IPS DF 6.9 (cell line): Measurements from ENCODE around the gene CCDC102A.
A peak's percentile ranks its signal among the peaks of the same experiment; 100 is the strongest.

ENCODE experiments used
- DNase-seq: peaks from one replicate; pipeline ENCODE4 v3.0.0-alpha.2; 2013; ENCODE audit warnings: low read depth, low spot score
- H3K27ac ChIP-seq: one replicate; pipeline ENCODE4 v1.5.1; 2013; ENCODE audit warnings: low read length, control low read depth
- H3K27me3 ChIP-seq: 2 replicates; pipeline ENCODE4 v1.6.1; 2013; ENCODE audit warnings: mild to moderate bottlenecking, low read length; ENCODE audit not compliant: control insufficient read depth, insufficient read depth
- H3K36me3 ChIP-seq: 2 replicates; pipeline ENCODE4 v1.6.1; 2013; ENCODE audit warnings: low read length; ENCODE audit not compliant: control insufficient read depth, insufficient read depth
- H3K4me1 ChIP-seq: 2 replicates; pipeline ENCODE4 v1.6.1; 2013; ENCODE audit warnings: low read length; ENCODE audit not compliant: control insufficient read depth, insufficient read depth
- H3K4me3 ChIP-seq: 2 replicates; pipeline ENCODE4 v1.5.1; 2013; ENCODE audit warnings: mild to moderate bottlenecking, low read length
- H3K9me3 ChIP-seq: 2 replicates; pipeline ENCODE4 v1.6.1; 2013; ENCODE audit warnings: low read length, inconsistent platforms; ENCODE audit not compliant: control insufficient read depth, insufficient read depth
- WGBS: extraction: QIAGEN DNeasy Blood & Tissue Kit; methylation state at CpG from one replicate; pipeline ENCODE4 v1.1.7; 2013; ENCODE audit warnings: mixed read lengths, missing lambda C conversion rate; ENCODE audit not compliant: insufficient read length, insufficient coverage; 5-methylcytosine and 5-hydroxymethylcytosine counted together

CCDC102A gene

GRCh38 chr16:57536306-57537193, at the start of gene CCDC102A:
Gene CCDC102A, minus strand, starts transcription at chr16:57536571. Its CDS starts 7,394 bp downstream, at chr16:57529177.
- Histone ChIP-seq H3K27ac (no peak within 1 kb of the TSS), H3K36me3 (no peaks in the 10 kb centered on the region), H3K4me1 (peaks cover 14% of the 10 kb centered on the region), H3K4me3 (peak within 1 kb of the TSS; percentile 44; the same call in 1 of the 2 replicates), H3K9me3 (no peaks in the 10 kb centered on the region), H3K27me3 (no peaks in the 10 kb centered on the region)
- no peak for DNase-seq
- no CpG with 5 or more reads among the region's 81 CpGs for WGBS

- Histone ChIP-seq H3K9me3 (no peaks in the 10 kb centered on the region), H3K4me1 (no peaks in the 10 kb centered on the region), H3K27ac (no peak overlapping the region), H3K36me3 (no peaks in the 10 kb centered on the region), H3K4me3 (no peak overlapping the region), H3K27me3 (no peaks in the 10 kb centered on the region)
- WGBS, result no CpG with 5 or more reads among the region's 3 CpGs
- no peak for DNase-seq
These were observed 48.8 kb upstream of the CCDC102A start for GRCh38 chr16:57585051-57585687.

GRCh38 chr16:57579361-57579665, 42.9 kb upstream of the CCDC102A start:
- Histone ChIP-seq H3K27ac (no peak overlapping the region), H3K27me3 (no peaks in the 10 kb centered on the region), H3K4me1 (no peaks in the 10 kb centered on the region), H3K36me3 (no peaks in the 10 kb centered on the region; the same call in 1 of the 2 replicates), H3K9me3 (no peaks in the 10 kb centered on the region), H3K4me3 (no peak overlapping the region)
- DNase-seq, result no peak
- no CpG with 5 or more reads among the region's 2 CpGs for WGBS

GRCh38 chr16:57578521-57579360, 42.4 kb upstream of the CCDC102A start:
- Histone ChIP-seq H3K9me3 (no peaks in the 10 kb centered on the region), H3K4me1 (no peaks in the 10 kb centered on the region), H3K27me3 (no peaks in the 10 kb centered on the region), H3K4me3 (no peak overlapping the region), H3K27ac (no peak overlapping the region), H3K36me3 (no peaks in the 10 kb centered on the region; the same call in 1 of the 2 replicates)
- WGBS, result no CpG with 5 or more reads among the region's 14 CpGs
- no peak for DNase-seq

GRCh38 chr16:57577691-57578224, 41.4 kb upstream of the CCDC102A start:
- WGBS, result no CpG with 5 or more reads among the region's 4 CpGs
- Histone ChIP-seq H3K4me1 (no peaks in the 10 kb centered on the region), H3K4me3 (no peak overlapping the region), H3K36me3 (no peaks in the 10 kb centered on the region; the same call in 1 of the 2 replicates), H3K27ac (no peak overlapping the region), H3K27me3 (no peaks in the 10 kb centered on the region), H3K9me3 (no peaks in the 10 kb centered on the region)
- DNase-seq, result no peak

GRCh38 chr16:57577214-57577613, 40.8 kb upstream of the CCDC102A start:
- no CpG with 5 or more reads among the region's 6 CpGs for WGBS
- Histone ChIP-seq H3K4me3 (no peak overlapping the region), H3K4me1 (no peaks in the 10 kb centered on the region), H3K27ac (no peak overlapping the region), H3K36me3 (no peaks in the 10 kb centered on the region; the same call in 1 of the 2 replicates), H3K9me3 (no peaks in the 10 kb centered on the region), H3K27me3 (no peaks in the 10 kb centered on the region)
- no peak for DNase-seq

- DNase-seq, result peak; percentile 75
- no peaks in the 10 kb centered on the region for H3K9me3 ChIP-seq
- no peaks in the 10 kb centered on the region; the same call in 1 of the 2 replicates for H3K36me3 ChIP-seq
- H3K27me3 ChIP-seq, result no peaks in the 10 kb centered on the region
- no peaks in the 10 kb centered on the region for H3K4me1 ChIP-seq
- no peak overlapping the region for H3K4me3 ChIP-seq
- no peak overlapping the region for H3K27ac ChIP-seq
- no CpG with 5 or more reads among the region's 16 CpGs for WGBS
These were observed 40.1 kb upstream of the CCDC102A start for GRCh38 chr16:57576429-57576870.

- WGBS, result no CpG with 5 or more reads among the region's 16 CpGs
These were observed 39.3 kb upstream of the CCDC102A start for GRCh38 chr16:57575468-57576277.

GRCh38 chr16:57574646-57575467, 38.5 kb upstream of the CCDC102A start:
- no CpG with 5 or more reads among the region's 24 CpGs for WGBS
- Histone ChIP-seq H3K36me3 (no peaks in the 10 kb centered on the region; the same call in 1 of the 2 replicates), H3K9me3 (no peaks in the 10 kb centered on the region), H3K4me1 (no peaks in the 10 kb centered on the region), H3K4me3 (no peak overlapping the region), H3K27ac (no peak overlapping the region), H3K27me3 (no peaks in the 10 kb centered on the region)
- DNase-seq, result no peak

More at GRCh38 chr16:57575468-57576277, 39.3 kb upstream of the CCDC102A start:
- Histone ChIP-seq H3K27ac (no peak overlapping the region), H3K27me3 (no peaks in the 10 kb centered on the region), H3K4me3 (no peak overlapping the region), H3K4me1 (no peaks in the 10 kb centered on the region), H3K9me3 (no peaks in the 10 kb centered on the region), H3K36me3 (no peaks in the 10 kb centered on the region; the same call in 1 of the 2 replicates)
- no peak for DNase-seq
